GM12878 (cell line): ENCODE data around the gene ANK2. TPM values are rescaled to one million over a fixed set of nuclear protein-coding genes. Genes with fewer than 3 reads are reported as not detected.

ENCODE experiments used
- ATAC-seq: fragments of 200-7000 bp; cut with Tn5 transposase; 3 replicates; pipeline ENCODE4 v1.9.1; 2020; ENCODE audit warnings: mild to moderate bottlenecking, moderate library complexity
- BruUV-seq: library from RNA; stranded (reverse); fragments of 400-500 nt; replicated peaks from 2 replicates; lab custom pipeline; 2021; lab: Mats Ljungman, UMichigan
- CTCF ChIA-PET: fragments of 300-600 bp; sonication (Branson Sonifier 250); formaldehyde crosslinking; extraction: SDS; loops from one replicate; lab custom pipeline; 2021; ENCODE audit warnings: inconsistent platforms; lab: Yijun Ruan, JAX
- POLR2A ChIA-PET: fragments of 350-600 bp; formaldehyde crosslinking; extraction: SDS; loops from one replicate; lab custom pipeline; 2021; ENCODE audit warnings: inconsistent platforms; lab: Charles Lee
- RAD21 ChIA-PET: fragments of 300-600 bp; sonication (Branson Sonifier 250); formaldehyde crosslinking; loops from one replicate; lab custom pipeline; 2023; ENCODE audit warnings: antibody characterized with exemption; ENCODE audit not compliant: unreplicated experiment; lab: Charles Lee
- SMC1A ChIA-PET: fragments of 300-600 bp; sonication (Branson Sonifier 250); formaldehyde crosslinking; loops from one replicate; lab custom pipeline; 2023; ENCODE audit not compliant: unreplicated experiment, uncharacterized antibody; lab: Charles Lee
- DNase-seq: peaks from one replicate; pipeline ENCODE4 v3.0.0-alpha.2; 2011; ENCODE audit warnings: low read depth, low spot score
- FAIRE-seq: peaks from 3 replicates; lab custom pipeline; 2011; peaks lifted over from hg19 to GRCh38; lab: Jason Lieb, UNC
- H2AFZ ChIP-seq: 2 replicates; pipeline ENCODE4 v1.6.0; 2011; ENCODE audit warnings: low read depth, low read length, control low read depth; ENCODE audit not compliant: control insufficient read depth
- H3K27ac ChIP-seq: 2 replicates; pipeline ENCODE4 v1.5.1; 2011; ENCODE audit warnings: control low read depth; ENCODE audit not compliant: control insufficient read depth, insufficient read depth
- H3K27me3 ChIP-seq, 2 experiments: replicated peaks in 1 of 2; 2 replicates each; pipeline versions ENCODE4 v1.6.0 to v1.6.1; 2011; ENCODE audit warnings: low read length in 1 of 2; ENCODE audit not compliant: control insufficient read depth in 2 of 2, insufficient read depth in 2 of 2
- H3K36me3 ChIP-seq, 2 experiments: 2 replicates each; pipeline ENCODE4 v1.5.1; 2011; ENCODE audit warnings: low read length in 1 of 2; ENCODE audit not compliant: control insufficient read depth in 2 of 2, insufficient read depth in 2 of 2
- H3K4me1 ChIP-seq: 2 replicates; pipeline ENCODE4 v1.6.1; 2011; ENCODE audit warnings: mild to moderate bottlenecking, low read length, moderate library complexity, mixed read lengths; ENCODE audit not compliant: control insufficient read depth, insufficient read depth
- H3K4me2 ChIP-seq: 2 replicates; pipeline ENCODE4 v1.6.0; 2011; ENCODE audit warnings: control low read depth; ENCODE audit not compliant: control insufficient read depth, insufficient read depth
- H3K4me3 ChIP-seq: fragments of 200-600 bp; sonication (generic); 2 replicates; pipeline ENCODE4 v1.5.1; 2016
- H3K79me2 ChIP-seq: 2 replicates; pipeline ENCODE4 v1.6.0; 2011; ENCODE audit warnings: low read length; ENCODE audit not compliant: control insufficient read depth, insufficient read depth
- H3K9ac ChIP-seq: 2 replicates; pipeline ENCODE4 v1.8.0; 2011; ENCODE audit warnings: low read length, control low read depth, mixed read lengths; ENCODE audit not compliant: control insufficient read depth, insufficient read depth
- H3K9me3 ChIP-seq: replicated peaks from 3 replicates; pipeline ENCODE4 v1.5.1; 2011; ENCODE audit warnings: mild to moderate bottlenecking, low read length; ENCODE audit not compliant: control insufficient read depth, insufficient read depth
- H4K20me1 ChIP-seq: 2 replicates; pipeline ENCODE4 v1.6.0; 2011; ENCODE audit not compliant: control insufficient read depth, insufficient read depth
- BACH1 ChIP-seq: fragments of 450-650 bp; IDR thresholded peaks from 2 replicates; pipeline ENCODE4 v1.6.1; 2017; ENCODE audit warnings: mild to moderate bottlenecking, borderline replicate concordance
- BCL11A ChIP-seq: IDR thresholded peaks from 2 replicates; pipeline ENCODE4 v1.6.1; 2011; ENCODE audit warnings: low read depth, low read length
- DPF2 ChIP-seq: fragments of 450-650 bp; IDR thresholded peaks from 2 replicates; pipeline ENCODE4 v1.6.1; 2017; ENCODE audit warnings: mild to moderate bottlenecking
- EGR1 ChIP-seq, 2 experiments: IDR thresholded peaks; 1 replicate in 1 of 2; 2 replicates in 1 of 2; pipeline ENCODE4 v1.6.1; 2011 to 2012; ENCODE audit warnings: low read depth in 2 of 2, low read length in 2 of 2, borderline replicate concordance in 1 of 2, mild to moderate bottlenecking in 1 of 2, moderate library complexity in 1 of 2
- EP300 ChIP-seq, 2 experiments: fragments of 150-350 bp in 1 of 2; IDR thresholded peaks; 2 replicates each; pipeline ENCODE4 v1.6.1; 2011 to 2012; ENCODE audit warnings: low read depth in 2 of 2, low read length in 2 of 2, borderline replicate concordance in 1 of 2, improper control_type of control experiment in 1 of 2, inconsistent platforms in 1 of 2; ENCODE audit not compliant: control insufficient read depth in 1 of 2
- ESRRA ChIP-seq: IDR thresholded peaks from 2 replicates; pipeline ENCODE4 v1.6.1; 2012; ENCODE audit warnings: mild to moderate bottlenecking, low read length, improper control_type of control experiment
- LARP7 ChIP-seq: fragments of 450-650 bp; IDR thresholded peaks from 2 replicates; pipeline ENCODE4 v1.6.1; 2017; ENCODE audit warnings: mild to moderate bottlenecking
- NKRF ChIP-seq: fragments of 450-650 bp; conservative IDR thresholded peaks from 2 replicates; pipeline ENCODE4 v1.6.1; 2017; ENCODE audit warnings: mild to moderate bottlenecking, moderate library complexity
- NR2C1 ChIP-seq: fragments of 450-650 bp; IDR thresholded peaks from 2 replicates; pipeline ENCODE4 v1.6.1; 2017; ENCODE audit warnings: antibody characterized with exemption, mild to moderate bottlenecking, moderate library complexity
- PRDM15 ChIP-seq: fragments of 450-650 bp; formaldehyde crosslinking; IDR thresholded peaks from 2 replicates; pipeline ENCODE4 v1.4.0; 2020; ENCODE audit warnings: mild to moderate bottlenecking, moderate library complexity
- RELA ChIP-seq: fragments of 450-650 bp; IDR thresholded peaks from 2 replicates; pipeline ENCODE4 v1.8.0; 2014; ENCODE audit warnings: borderline replicate concordance; ENCODE audit not compliant: partially characterized antibody
- SMC3 ChIP-seq: IDR thresholded peaks from 2 replicates; pipeline ENCODE4 v1.6.1; 2011; ENCODE audit warnings: low read length, improper control_type of control experiment, borderline replicate concordance
- SRF ChIP-seq, 2 experiments: IDR thresholded peaks; 2 replicates each; pipeline ENCODE4 v1.6.1; 2011; ENCODE audit warnings: low read depth in 2 of 2, low read length in 2 of 2, mild to moderate bottlenecking in 1 of 2, moderate library complexity in 1 of 2
- USF1 ChIP-seq: IDR thresholded peaks from 2 replicates; pipeline ENCODE4 v1.6.1; 2011; ENCODE audit warnings: borderline replicate concordance, low read depth, mild to moderate bottlenecking, moderate library complexity, mixed read lengths, low read length; ENCODE audit not compliant: insufficient read depth; ENCODE audit errors: extremely low read length
- WRNIP1 ChIP-seq: IDR thresholded peaks from 2 replicates; pipeline ENCODE4 v1.6.1; 2011; ENCODE audit warnings: low read depth, low read length, improper control_type of control experiment, borderline replicate concordance
- ZNF274 ChIP-seq: IDR thresholded peaks from one replicate; pipeline ENCODE4 v1.8.0; 2011; ENCODE audit not compliant: insufficient read length, insufficient read depth
- ZZZ3 ChIP-seq: IDR thresholded peaks from 2 replicates; pipeline ENCODE4 v1.6.1; 2011; ENCODE audit warnings: low read depth; ENCODE audit not compliant: control insufficient read depth, insufficient read length
- WGBS: methylation state at CpG from one replicate; pipeline ENCODE4 v1.1.6; 2016; ENCODE audit warnings: low lambda C conversion rate; ENCODE audit not compliant: insufficient replicate concordance, insufficient coverage; ENCODE audit errors: missing lambda C conversion rate; 5-methylcytosine and 5-hydroxymethylcytosine counted together
- in situ Hi-C: fragments of 300-500 bp; cut with MboI; formaldehyde crosslinking; loops from 9 replicates; pipeline ENCODE4 v1.14.3; 2018; ENCODE audit warnings: mixed read lengths
- intact Hi-C: fragments of 100-400 bp; cut with micrococcal nuclease; formaldehyde crosslinking; loops from one replicate; pipeline ENCODE4 v1.14.2; 2022; ENCODE audit not compliant: unreplicated experiment
- polyA plus RNA-seq, 11 experiments: library from polyadenylated mRNA; depleted of rRNA in 4 of 11; unstranded in 6 of 11; stranded (reverse) in 5 of 11; fragments of >200 nt; fragmentation: Nextera tagmentation in 4 of 11; fragmentation: Illumina TruSeq in 1 of 11; extraction: Ambion mirVana in 4 of 11; extraction: Trizol in 1 of 11; gene quantifications; 1 replicate in 1 of 11; 2 replicates in 10 of 11; pipeline versions ENCODE4 v1.2.1 to v1.2.3, GENCODE V29; 2011 to 2016; ENCODE audit warnings: inconsistent platforms in 2 of 11, missing spikeins in 2 of 11, low read depth in 1 of 11
- total RNA-seq, 4 experiments: library from RNA; depleted of rRNA in 3 of 4; stranded (reverse); fragments of >200 nt in 3 of 4; fragmentation: Illumina TruSeq in 1 of 4; extraction: Trizol in 1 of 4; gene quantifications; 2 replicates each; pipeline versions ENCODE4 v1.2.1 to v1.2.3, GENCODE V29; 2013 to 2021

The ANK2 gene
- total and polyA plus RNA-seq, 10 of the 15 experiments (the other 5 are each of a cell fraction or from before 2014, with no cell fraction given) = 1.6 to 13.0 (median 4.1) TPM

GRCh38 chr4:113157086-113157857 lies 107.8 kb downstream of the ANK2 start:
- Histone ChIP-seq H3K36me3 (no peaks in the 10 kb centered on the region), H3K4me1 (no peaks in the 10 kb centered on the region), H3K27ac (no peak overlapping the region), H3K79me2 (no peaks in the 10 kb centered on the region), H3K9ac (no peak overlapping the region), H3K4me2 (no peak overlapping the region), H4K20me1 (no peaks in the 10 kb centered on the region), H2AFZ (no peak overlapping the region), H3K9me3 (no peaks in the 10 kb centered on the region), H3K4me3 (no peak overlapping the region), H3K27me3 (no peaks in the 10 kb centered on the region)
- no TSS peak for BruUV-seq
- ChIA-PET POLR2A (interaction anchor here (1.6 kb wide), 1 partner anchor 16 kb away, joined by 4 read pairs; no protein-coding TSS in a partner anchor), SMC1A (interaction anchor here (0.6 to 1.3 kb wide), 4 partner anchors 9 to 44 kb away, joined by 3 to 4 read pairs (median 3); no protein-coding TSS in a partner anchor), RAD21 (no interaction called here), CTCF (interaction anchor here (0.7 to 1.8 kb wide), 3 partner anchors 10 to 12 kb away, joined by 3 to 5 read pairs (median 3); no protein-coding TSS in a partner anchor)
- FAIRE-seq = no peak
- no peak for ATAC-seq
- DNase-seq = no peak
- intact Hi-C loops (no loop called here), in situ Hi-C loops (no loop called here)
- 9% methylated on average over 3 of the region's 3 CpGs for WGBS
- TF ChIP-seq EP300 (IDR thresholded peaks at IDR 0.05; ENCODE audit: borderline replicate concordance in 1 of 2, control insufficient read depth in 1 of 2, low read depth in 2 of 2, low read length in 2 of 2) (no peak), WRNIP1 (no peak), EGR1 (IDR thresholded peaks at IDR 0.05; ENCODE audit: borderline replicate concordance in 1 of 2, low read depth in 2 of 2, low read length in 2 of 2) (no peak), NKRF (no peak), SRF (IDR thresholded peaks at IDR 0.05; ENCODE audit: low read depth in 2 of 2, low read length in 2 of 2) (no peak), PRDM15 (CRISPR knock-in tag) (no peak), BACH1 (no peak), LARP7 (no peak), DPF2 (no peak), ZZZ3 (no peak), NR2C1 (no peak), BCL11A (no peak), RELA (no peak), ESRRA (no peak), SMC3 (no peak), ZNF274 (no peak), USF1 (no peak)
